NCI-H1092 (cell line): ENCODE measurements around the gene DYNLRB2.
A peak's percentile ranks its signal among the peaks of the same experiment; 100 is the strongest.

Source experiments
- DNase-seq: peaks from one replicate; lab custom pipeline; 2025; lab: John Stamatoyannopoulos, UW

DYNLRB2 gene

GRCh38 chr16:80540516-80541305 is at the start of gene DYNLRB2:
DYNLRB2 (plus strand) TSS chr16:80540993; CDS start chr16:80541077, 84 bp downstream.
- DNase-seq = peak; percentile 62

- DNase-seq = no peak
These were observed 40.5 kb upstream of the DYNLRB2 start for GRCh38 chr16:80500116-80500859.

- DNase-seq = no peak
These were observed 39.8 kb upstream of the DYNLRB2 start for GRCh38 chr16:80500961-80501525.

- no peak for DNase-seq
These were observed 37.7 kb upstream of the DYNLRB2 start for GRCh38 chr16:80503107-80503506.

GRCh38 chr16:80507538-80507937 is 33.3 kb upstream of the DYNLRB2 start:
- DNase-seq = no peak

- no peak for DNase-seq
These were observed 30.9 kb upstream of the DYNLRB2 start for GRCh38 chr16:80509872-80510271.

- no peak for DNase-seq
These were observed 28.8 kb upstream of the DYNLRB2 start for GRCh38 chr16:80511824-80512592.

- DNase-seq = no peak
These were observed 28.3 kb upstream of the DYNLRB2 start for GRCh38 chr16:80512593-80512853.

- DNase-seq = no peak
These were observed 25.4 kb upstream of the DYNLRB2 start for GRCh38 chr16:80515374-80515773.

GRCh38 chr16:80517846-80518245 is 22.9 kb upstream of the DYNLRB2 start:
- no peak for DNase-seq

GRCh38 chr16:80518436-80518835 is 22.4 kb upstream of the DYNLRB2 start:
- no peak for DNase-seq

- no peak for DNase-seq
These were observed 21.6 kb upstream of the DYNLRB2 start for GRCh38 chr16:80519189-80519588.

GRCh38 chr16:80525420-80525819 is 15.4 kb upstream of the DYNLRB2 start:
- DNase-seq = no peak

GRCh38 chr16:80526418-80527061 is 14.3 kb upstream of the DYNLRB2 start:
- peak; percentile 14 for DNase-seq

- DNase-seq = no peak
These were observed 13.5 kb upstream of the DYNLRB2 start for GRCh38 chr16:80527297-80527696.

GRCh38 chr16:80530479-80530878 is 10.3 kb upstream of the DYNLRB2 start:
- DNase-seq = no peak

GRCh38 chr16:80536238-80536637 is 4.6 kb upstream of the DYNLRB2 start:
- no peak for DNase-seq

- no peak for DNase-seq
These were observed 507 bp downstream of the DYNLRB2 start for GRCh38 chr16:80541306-80541694.

- DNase-seq = no peak
These were observed 2.4 kb downstream of the DYNLRB2 start for GRCh38 chr16:80543162-80543561.

GRCh38 chr16:80544326-80544725 is 3.5 kb downstream of the DYNLRB2 start:
- DNase-seq = no peak

- no peak for DNase-seq
These were observed 5.5 kb downstream of the DYNLRB2 start for GRCh38 chr16:80546249-80546648.

- no peak for DNase-seq
These were observed 6.4 kb downstream of the DYNLRB2 start for GRCh38 chr16:80547145-80547544.
